Neural progenitor cell (in vitro differentiated cells): ENCODE results near the gene UACA. TPM values are rescaled to one million over a fixed set of nuclear protein-coding genes. Genes with fewer than 3 reads are reported as not detected.

ENCODE experiments used
- DNase-seq: peaks from one replicate; pipeline ENCODE4 v3.0.0-alpha.2; 2016; ENCODE audit warnings: low spot score
- H2AFZ ChIP-seq: fragments of 200-600 bp; sonication (generic); replicated peaks from 2 replicates; pipeline ENCODE4 v1.6.1; 2016; ENCODE audit warnings: antibody characterized with exemption
- H3F3A ChIP-seq: fragments of 200-600 bp; sonication (generic); 2 replicates; pipeline ENCODE4 v1.6.1; 2016; ENCODE audit warnings: antibody characterized with exemption, low read depth
- H3K27ac ChIP-seq: fragments of 200-600 bp; sonication (generic); 2 replicates; pipeline ENCODE4 v1.5.1; 2016; ENCODE audit warnings: mild to moderate bottlenecking
- H3K27me3 ChIP-seq: fragments of 200-600 bp; sonication (generic); 2 replicates; pipeline ENCODE4 v1.6.1; 2016; ENCODE audit warnings: mild to moderate bottlenecking, moderate library complexity
- H3K36me3 ChIP-seq: fragments of 200-600 bp; sonication (generic); 2 replicates; pipeline ENCODE4 v1.5.1; 2016
- H3K4me1 ChIP-seq: fragments of 200-600 bp; sonication (generic); 2 replicates; pipeline ENCODE4 v1.6.1; 2016; ENCODE audit warnings: mixed run types
- H3K4me2 ChIP-seq: fragments of 200-600 bp; sonication (generic); 2 replicates; pipeline ENCODE4 v1.6.1; 2016
- H3K4me3 ChIP-seq: fragments of 200-600 bp; sonication (generic); 2 replicates; pipeline ENCODE4 v1.5.1; 2016
- H3K79me2 ChIP-seq: fragments of 200-600 bp; sonication (generic); 2 replicates; pipeline ENCODE4 v1.6.1; 2016; ENCODE audit warnings: low read depth
- H3K9ac ChIP-seq: fragments of 200-600 bp; sonication (generic); 2 replicates; pipeline ENCODE4 v1.6.1; 2016
- H3K9me3 ChIP-seq: fragments of 200-600 bp; sonication (generic); 2 replicates; pipeline ENCODE4 v1.5.1; 2016; ENCODE audit warnings: low read depth
- H4K20me1 ChIP-seq: fragments of 200-600 bp; sonication (generic); 2 replicates; pipeline ENCODE4 v1.6.1; 2016; ENCODE audit warnings: low read depth
- H3K27ac Mint-ChIP-seq: 3 replicates; pipeline ENCODE4 v1.8.0; 2021; ENCODE audit warnings: mixed read lengths
- H3K27me3 Mint-ChIP-seq: 2 replicates; pipeline ENCODE4 v1.8.0; 2022; ENCODE audit warnings: low read depth, mild to moderate bottlenecking, inconsistent platforms, moderate library complexity, mixed read lengths; ENCODE audit not compliant: insufficient read depth
- H3K36me3 Mint-ChIP-seq: 3 replicates; pipeline ENCODE4 v1.8.0; 2021; ENCODE audit warnings: mixed read lengths
- H3K4me1 Mint-ChIP-seq: 3 replicates; pipeline ENCODE4 v1.8.0; 2021; ENCODE audit warnings: mixed read lengths
- H3K4me3 Mint-ChIP-seq: 3 replicates; pipeline ENCODE4 v1.8.0; 2021; ENCODE audit warnings: mild to moderate bottlenecking, moderate library complexity, mixed read lengths
- H3K9me3 Mint-ChIP-seq: 3 replicates; pipeline ENCODE4 v1.8.0; 2020; ENCODE audit warnings: mixed read lengths
- CTCF ChIP-seq: fragments of 200-600 bp; sonication (generic); IDR thresholded peaks from 2 replicates; pipeline ENCODE4 v1.5.1; 2017; ENCODE audit warnings: antibody characterized with exemption, mild to moderate bottlenecking
- EZH2 ChIP-seq: fragments of 200-600 bp; sonication (generic); IDR thresholded peaks from 2 replicates; pipeline ENCODE4 v1.6.1; 2017; ENCODE audit warnings: antibody characterized with exemption, mild to moderate bottlenecking, moderate library complexity
- EZH2phosphoT487 ChIP-seq: fragments of 200-600 bp; sonication (generic); IDR thresholded peaks from 2 replicates; pipeline ENCODE4 v1.6.1; 2017; ENCODE audit warnings: antibody characterized with exemption
- total RNA-seq: library from RNA; depleted of rRNA; stranded (reverse); fragments of >200 nt; gene quantifications from 2 replicates; pipeline ENCODE4 v1.2.3, GENCODE V29; 2015; ENCODE audit warnings: low replicate concordance

Gene UACA
- total RNA-seq, 1 donor from 2014 or later, result 70.0 TPM

GRCh38 chr15:70680817-70681216, 82.5 kb downstream of the UACA start:
- no peaks in the 10 kb centered on the region for H3K36me3 Mint-ChIP-seq
- no peaks in the 10 kb centered on the region for H3F3A ChIP-seq

DNA sequence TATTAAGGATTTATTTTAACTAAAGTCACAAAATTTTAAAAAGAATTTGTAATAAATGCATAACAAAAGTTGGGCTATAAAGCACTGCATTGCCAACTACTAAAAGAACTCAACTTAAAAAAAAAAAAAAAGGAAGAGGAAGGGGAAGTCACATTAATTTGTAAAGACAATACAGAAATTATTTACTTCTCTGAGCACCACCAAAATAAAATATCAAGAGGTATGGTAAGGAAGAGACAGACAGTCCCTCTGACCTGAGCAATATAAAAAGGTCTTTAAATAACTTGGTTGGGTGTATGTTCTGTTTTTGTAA, 83.5 kb downstream of the UACA start:
- DNase-seq, result no peak
- H3K9me3 ChIP-seq, result no peaks in the 10 kb centered on the region
- no peaks in the 10 kb centered on the region for H4K20me1 ChIP-seq
- no peaks in the 10 kb centered on the region for H3K36me3 ChIP-seq
- no peaks in the 10 kb centered on the region for H3K79me2 ChIP-seq
- H2AFZ ChIP-seq, result no peak overlapping the region
- no peak overlapping the region for H3K27ac ChIP-seq
- Mint-ChIP-seq H3K9me3 (no peaks in the 10 kb centered on the region), H3K27me3 (peaks cover 4% of the 10 kb centered on the region), H3K4me3 (no peak overlapping the region), H3K4me1 (no peaks in the 10 kb centered on the region), H3K36me3 (no peaks in the 10 kb centered on the region), H3K27ac (no peak overlapping the region)
- no peak overlapping the region for H3K4me2 ChIP-seq
- no peak overlapping the region for H3K4me3 ChIP-seq
- TF ChIP-seq EZH2phosphoT487 (no peak), EZH2 (no peak), CTCF (no peak)
- no peaks in the 10 kb centered on the region for H3K27me3 ChIP-seq
- H3F3A ChIP-seq, result no peaks in the 10 kb centered on the region
- H3K9ac ChIP-seq, result no peak overlapping the region
- no peaks in the 10 kb centered on the region for H3K4me1 ChIP-seq

More at GRCh38 chr15:70680817-70681216, 82.5 kb downstream of the UACA start:
- Histone ChIP-seq H3K9ac (no peak overlapping the region), H3K4me1 (no peaks in the 10 kb centered on the region), H3K27me3 (no peaks in the 10 kb centered on the region), H3K9me3 (no peaks in the 10 kb centered on the region), H3K79me2 (no peaks in the 10 kb centered on the region), H3K36me3 (no peaks in the 10 kb centered on the region), H3K27ac (no peak overlapping the region), H3K4me2 (no peak overlapping the region), H2AFZ (no peak overlapping the region), H4K20me1 (no peaks in the 10 kb centered on the region), H3K4me3 (no peak overlapping the region)
- H3K27me3 Mint-ChIP-seq, result peaks cover 4% of the 10 kb centered on the region
- no peak overlapping the region for H3K4me3 Mint-ChIP-seq
- no peak overlapping the region for H3K27ac Mint-ChIP-seq
- no peaks in the 10 kb centered on the region for H3K4me1 Mint-ChIP-seq
- no peaks in the 10 kb centered on the region for H3K9me3 Mint-ChIP-seq
- DNase-seq, result no peak
- TF ChIP-seq EZH2 (no peak), EZH2phosphoT487 (no peak), CTCF (no peak)

DNA sequence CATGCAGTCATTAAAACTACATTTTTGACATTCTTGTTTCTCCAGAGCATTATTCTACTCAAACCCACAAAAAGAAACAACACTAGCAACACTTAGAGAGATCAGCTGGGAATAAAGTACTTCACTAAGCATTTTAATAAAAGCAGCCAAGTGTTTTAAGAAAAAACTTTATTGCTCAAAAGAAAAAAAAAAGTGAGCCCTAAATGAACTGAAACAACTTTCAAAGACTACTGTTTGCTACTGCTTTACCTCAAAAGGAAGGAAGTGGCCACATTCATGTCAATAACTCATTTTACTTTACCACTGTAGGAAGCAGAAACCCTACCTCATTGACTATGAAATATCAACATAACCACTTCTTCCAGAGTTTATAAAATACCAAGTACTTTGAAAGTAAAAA, 91.3 kb downstream of the UACA start:
- no peaks in the 10 kb centered on the region for H3K36me3 Mint-ChIP-seq
- H3F3A ChIP-seq, result no peaks in the 10 kb centered on the region
- H2AFZ ChIP-seq, result no peak overlapping the region
- H3K4me3 Mint-ChIP-seq, result no peak overlapping the region
- peaks cover 10% of the 10 kb centered on the region for H3K36me3 ChIP-seq
- no peak overlapping the region for H3K27ac Mint-ChIP-seq
- peaks cover 6% of the 10 kb centered on the region for H3K4me1 ChIP-seq
- H3K27me3 Mint-ChIP-seq, result peaks cover 3% of the 10 kb centered on the region
- DNase-seq, result no peak
- no peaks in the 10 kb centered on the region for H3K79me2 ChIP-seq
- no peaks in the 10 kb centered on the region for H3K4me1 Mint-ChIP-seq
- no peak overlapping the region for H3K4me2 ChIP-seq
- H3K9ac ChIP-seq, result no peak overlapping the region
- no peaks in the 10 kb centered on the region for H3K9me3 ChIP-seq
- no peak overlapping the region for H3K27ac ChIP-seq
- H3K9me3 Mint-ChIP-seq, result no peaks in the 10 kb centered on the region
- H3K27me3 ChIP-seq, result no peaks in the 10 kb centered on the region
- no peak for TF ChIP-seq EZH2
- no peak for TF ChIP-seq CTCF
- no peak for TF ChIP-seq EZH2phosphoT487
- H4K20me1 ChIP-seq, result no peaks in the 10 kb centered on the region
- no peak overlapping the region for H3K4me3 ChIP-seq

DNA sequence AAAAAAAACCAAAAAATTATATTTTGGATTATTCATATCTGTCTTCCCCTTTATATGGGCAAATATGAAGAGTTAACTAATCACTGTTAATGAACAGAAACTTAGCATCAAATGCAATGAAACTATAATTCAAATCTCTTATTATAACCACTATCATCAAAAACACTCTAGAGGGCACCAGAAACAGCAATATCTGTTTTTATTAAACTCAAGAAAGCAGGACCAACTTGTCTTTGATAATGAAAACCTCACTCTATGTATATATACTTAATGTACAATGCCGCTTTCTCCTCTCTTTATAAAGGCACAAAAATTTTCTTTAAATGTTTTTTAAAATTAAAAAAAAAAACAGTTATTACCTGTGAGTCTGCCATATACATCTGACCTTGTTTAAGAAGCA, 92.7 kb downstream of the UACA start:
- H3K4me1 ChIP-seq, result peaks cover 7% of the 10 kb centered on the region
- no peak for DNase-seq
- H3K9ac ChIP-seq, result no peak overlapping the region

More for the DNA sequence above, 92.7 kb downstream of the UACA start:
- no peak overlapping the region for H3K4me3 ChIP-seq
- H3K79me2 ChIP-seq, result no peaks in the 10 kb centered on the region
- H3K36me3 ChIP-seq, result peaks cover 10% of the 10 kb centered on the region
- Mint-ChIP-seq H3K4me1 (no peaks in the 10 kb centered on the region), H3K9me3 (no peaks in the 10 kb centered on the region), H3K36me3 (no peaks in the 10 kb centered on the region), H3K27ac (no peak overlapping the region), H3K27me3 (peaks cover 3% of the 10 kb centered on the region), H3K4me3 (no peak overlapping the region)
- no peaks in the 10 kb centered on the region for H4K20me1 ChIP-seq
- H2AFZ ChIP-seq, result no peak overlapping the region
- peak; percentile 9 for TF ChIP-seq CTCF
- TF ChIP-seq EZH2phosphoT487, result no peak
- H3K27me3 ChIP-seq, result no peaks in the 10 kb centered on the region
- H3K27ac ChIP-seq, result no peak overlapping the region
- H3F3A ChIP-seq, result no peaks in the 10 kb centered on the region
- H3K9me3 ChIP-seq, result no peaks in the 10 kb centered on the region
- no peak overlapping the region for H3K4me2 ChIP-seq
